Medulla oblongata (tissue), 1 donor: ENCODE measurements around the gene TRIOBP.

Experiments used
- DNase-seq: peaks from one replicate; pipeline ENCODE4 v3.0.0-alpha.2; 2015; ENCODE audit errors: extremely low spot score

Gene TRIOBP

GRCh38 chr22:37749226-37749625, 52.4 kb downstream of the TRIOBP start:
- DNase-seq, result no peak

- DNase-seq, result no peak
Measured at GRCh38 chr22:37749831-37750595, 53.2 kb downstream of the TRIOBP start.

- DNase-seq, result no peak
Measured at GRCh38 chr22:37750596-37751162, 53.8 kb downstream of the TRIOBP start.

GRCh38 chr22:37751449-37752188, 54.8 kb downstream of the TRIOBP start:
- no peak for DNase-seq

- DNase-seq, result peak; percentile 45
Measured at GRCh38 chr22:37752189-37753087, 55.6 kb downstream of the TRIOBP start.

GRCh38 chr22:37753746-37754145, 56.9 kb downstream of the TRIOBP start:
- no peak for DNase-seq

GRCh38 chr22:37757663-37758062, 60.8 kb downstream of the TRIOBP start:
- DNase-seq, result no peak

GRCh38 chr22:37758694-37759093, 61.8 kb downstream of the TRIOBP start:
- no peak for DNase-seq

GRCh38 chr22:37759281-37759680, 62.4 kb downstream of the TRIOBP start:
- DNase-seq, result no peak

- DNase-seq, result no peak
Measured at GRCh38 chr22:37760152-37760551, 63.3 kb downstream of the TRIOBP start.

- no peak for DNase-seq
Measured at GRCh38 chr22:37762389-37762836, 65.6 kb downstream of the TRIOBP start.

- no peak for DNase-seq
Measured at GRCh38 chr22:37763012-37763411, 66.2 kb downstream of the TRIOBP start.

GRCh38 chr22:37763652-37764051, 66.8 kb downstream of the TRIOBP start:
- no peak for DNase-seq

- peak; percentile 29 for DNase-seq
Measured at GRCh38 chr22:37764622-37765021, 67.8 kb downstream of the TRIOBP start.

- DNase-seq, result no peak
Measured at GRCh38 chr22:37765498-37765897, 68.7 kb downstream of the TRIOBP start.

GRCh38 chr22:37765953-37766576, 69.2 kb downstream of the TRIOBP start:
- DNase-seq, result no peak

- no peak for DNase-seq
Measured at GRCh38 chr22:37768273-37768672, 71.4 kb downstream of the TRIOBP start.

GRCh38 chr22:37769056-37769455, 72.2 kb downstream of the TRIOBP start:
- no peak for DNase-seq

- DNase-seq, result no peak
Measured at GRCh38 chr22:37771081-37771480, 74.2 kb downstream of the TRIOBP start.

- DNase-seq, result no peak
Measured at GRCh38 chr22:37771702-37772427, 75.0 kb downstream of the TRIOBP start.

- no peak for DNase-seq
Measured at GRCh38 chr22:37774728-37775127, 77.9 kb downstream of the TRIOBP start.
